CD4-positive, alpha-beta memory T cell (primary cell): ENCODE data around the gene CLP1. TPM values are rescaled to one million over a fixed set of nuclear protein-coding genes. Genes with fewer than 3 reads are reported as not detected.
A peak's percentile ranks its signal among the peaks of the same experiment; 100 is the strongest.

Source experiments
- CTCF ChIA-PET: fragments of 350-600 bp; sonication (Branson Sonifier 250); formaldehyde crosslinking; loops from one replicate; lab custom pipeline; 2021; ENCODE audit warnings: inconsistent platforms; ENCODE audit not compliant: partially characterized antibody; lab: Charles Lee
- POLR2A ChIA-PET: fragments of 350-600 bp; sonication (Branson Sonifier 250); formaldehyde crosslinking; loops from one replicate; lab custom pipeline; 2021; ENCODE audit not compliant: partially characterized antibody; lab: Charles Lee
- DNase-seq, 5 donors: peaks; one replicate each; pipeline versions ENCODE4 v3.0.0 to v3.0.0-alpha.2; 2020 to 2022; ENCODE audit warnings: mixed read lengths in 1 of 5
- H3K27ac ChIP-seq: one replicate; pipeline ENCODE4 v1.7.0; 2013; ENCODE audit warnings: low read depth, low read length
- H3K27me3 ChIP-seq: 2 replicates; pipeline ENCODE4 v1.7.0; 2013; ENCODE audit warnings: mild to moderate bottlenecking, low read length, moderate library complexity; ENCODE audit not compliant: insufficient read depth
- H3K36me3 ChIP-seq: 2 replicates; pipeline ENCODE4 v1.7.0; 2013; ENCODE audit warnings: mild to moderate bottlenecking, low read length, moderate library complexity; ENCODE audit not compliant: insufficient read depth
- H3K4me1 ChIP-seq: 2 replicates; pipeline ENCODE4 v1.7.0; 2013; ENCODE audit warnings: mild to moderate bottlenecking, low read length, moderate library complexity; ENCODE audit not compliant: insufficient read depth
- H3K4me3 ChIP-seq, 2 donors: one replicate each; pipeline ENCODE4 v1.7.0; 2013; ENCODE audit warnings: low read length in 2 of 2, mild to moderate bottlenecking in 1 of 2
- H3K9me3 ChIP-seq, 2 donors: one replicate each; pipeline ENCODE4 v1.7.0; 2013; ENCODE audit warnings: low read length in 2 of 2, control low read depth in 1 of 2; ENCODE audit not compliant: control insufficient read depth in 1 of 2
- H3K27ac Mint-ChIP-seq, 7 donors: one replicate each; pipeline ENCODE4 v1.8.0; 2020 to 2021; ENCODE audit warnings: mixed read lengths in 7 of 7, mild to moderate bottlenecking in 6 of 7, inconsistent platforms in 3 of 7, moderate library complexity in 3 of 7
- H3K27me3 Mint-ChIP-seq, 2 donors: one replicate each; pipeline ENCODE4 v1.8.0; 2020 to 2021; ENCODE audit warnings: mixed read lengths in 2 of 2
- H3K36me3 Mint-ChIP-seq, 2 donors: one replicate each; pipeline ENCODE4 v1.8.0; 2020 to 2021; ENCODE audit warnings: mixed read lengths in 2 of 2, inconsistent platforms in 1 of 2, mild to moderate bottlenecking in 1 of 2
- H3K4me1 Mint-ChIP-seq, 4 donors: one replicate each; pipeline ENCODE4 v1.8.0; 2020 to 2021; ENCODE audit warnings: mixed read lengths in 4 of 4, mild to moderate bottlenecking in 1 of 4
- H3K4me3 Mint-ChIP-seq, 8 donors: one replicate each; pipeline ENCODE4 v1.8.0; 2020 to 2021; ENCODE audit warnings: mixed read lengths in 8 of 8, mild to moderate bottlenecking in 7 of 8, moderate library complexity in 6 of 8, inconsistent platforms in 3 of 8
- H3K9me3 Mint-ChIP-seq, 8 donors: one replicate each; pipeline ENCODE4 v1.8.0; 2020 to 2021; ENCODE audit warnings: mixed read lengths in 8 of 8, mild to moderate bottlenecking in 5 of 8, inconsistent platforms in 3 of 8, moderate library complexity in 1 of 8
- intact Hi-C: fragments of 100-400 bp; cut with micrococcal nuclease; formaldehyde crosslinking; loops from one replicate; pipeline ENCODE4 v1.15.1; 2023
- polyA plus RNA-seq, 2 donors: library from polyadenylated mRNA; unstranded; fragments of 300-500 nt; fragmentation: Illumina TruSeq; gene quantifications; one replicate each; pipeline ENCODE4 v1.2.3, GENCODE V29; 2021
- total RNA-seq, 2 experiments: library from RNA; stranded (reverse); gene quantifications; one replicate each; pipeline ENCODE4 v1.2.3, GENCODE V29; 2021

The CLP1 gene
- total and polyA plus RNA-seq, 4 experiments from 2014 or later: 9.6 to 22.5 (median 15.1) TPM

DNA sequence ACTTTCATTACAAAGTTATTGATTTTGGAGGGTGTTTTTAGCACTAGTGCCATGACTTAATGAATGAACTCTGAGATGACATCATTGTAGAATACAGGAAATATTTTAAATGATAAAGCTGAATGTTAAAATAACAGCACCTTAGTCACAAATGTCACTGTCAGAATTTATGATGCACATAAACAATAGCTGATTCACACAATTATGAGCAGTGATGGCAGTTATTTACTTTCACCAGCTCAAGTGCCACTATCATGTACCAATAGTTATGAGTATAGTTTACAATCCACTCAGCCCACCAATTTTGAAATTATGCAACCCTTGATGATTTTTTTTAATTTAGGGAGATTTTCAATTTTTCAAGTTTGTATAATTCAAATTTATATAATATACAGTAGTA is 37.1 kb upstream of the CLP1 start:
- H3K9me3 Mint-ChIP-seq: peaks cover 0 to 30% (median 15%) of the 10 kb centered on the region in 8 donors
- Histone ChIP-seq H3K4me3 (no peak overlapping the region), H3K27me3 (no peaks in the 10 kb centered on the region), H3K36me3 (no peaks in the 10 kb centered on the region), H3K27ac (no peak overlapping the region), H3K4me1 (no peaks in the 10 kb centered on the region), H3K9me3 (peaks cover 0 to 5% of the 10 kb centered on the region in 2 donors)
- peaks cover 8 to 10% of the 10 kb centered on the region in 2 donors for H3K27me3 Mint-ChIP-seq
- ChIA-PET POLR2A (no interaction called here), CTCF (interaction anchor here (1.6 to 2.2 kb wide), 3 partner anchors 19 to 24 kb away, joined by 3 to 8 read pairs (median 4); no protein-coding TSS in a partner anchor)
- H3K4me1 Mint-ChIP-seq: no peaks in the 10 kb centered on the region
- no peak overlapping the region for H3K4me3 Mint-ChIP-seq
- H3K36me3 Mint-ChIP-seq: no peaks in the 10 kb centered on the region
- no peak overlapping the region for H3K27ac Mint-ChIP-seq
- no peak for DNase-seq
- intact Hi-C loops: no loop called here

DNA sequence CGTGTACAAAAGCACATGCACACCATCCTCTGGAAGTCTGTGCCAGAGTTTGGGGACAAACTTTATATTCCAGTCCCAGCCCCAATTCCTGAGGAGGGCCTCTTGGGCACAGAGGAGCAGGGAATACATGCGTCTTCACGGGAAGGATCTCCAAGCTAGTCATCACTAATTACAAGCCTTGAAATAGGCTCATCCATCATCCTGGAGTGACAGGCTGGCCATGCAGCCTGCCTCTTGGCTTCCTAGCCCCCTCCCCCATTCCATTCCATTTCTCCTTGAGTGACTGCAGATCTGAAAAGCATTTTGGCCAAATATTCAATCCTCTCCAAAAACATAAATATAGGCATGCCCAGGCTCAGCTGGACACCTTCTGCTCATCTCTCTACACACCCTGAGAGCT is 35.3 kb upstream of the CLP1 start:
- Mint-ChIP-seq H3K36me3 (no peaks in the 10 kb centered on the region), H3K4me3 (no peak overlapping the region), H3K9me3 (peaks cover 0 to 28% (median 14%) of the 10 kb centered on the region in 8 donors), H3K27me3 (peaks cover 2 to 5% of the 10 kb centered on the region in 2 donors), H3K4me1 (no peaks in the 10 kb centered on the region), H3K27ac (no peak overlapping the region)
- Histone ChIP-seq H3K9me3 (peaks cover 0 to 5% of the 10 kb centered on the region in 2 donors), H3K4me3 (no peak overlapping the region), H3K4me1 (no peaks in the 10 kb centered on the region), H3K27ac (no peak overlapping the region), H3K27me3 (no peaks in the 10 kb centered on the region), H3K36me3 (no peaks in the 10 kb centered on the region)
- ChIA-PET POLR2A (no interaction called here), CTCF (interaction anchor here (0.9 to 2.2 kb wide), 4 partner anchors 9 to 22 kb away, joined by 3 to 8 read pairs (median 3); no protein-coding TSS in a partner anchor)
- intact Hi-C loops: no loop called here
- no peak for DNase-seq

DNA sequence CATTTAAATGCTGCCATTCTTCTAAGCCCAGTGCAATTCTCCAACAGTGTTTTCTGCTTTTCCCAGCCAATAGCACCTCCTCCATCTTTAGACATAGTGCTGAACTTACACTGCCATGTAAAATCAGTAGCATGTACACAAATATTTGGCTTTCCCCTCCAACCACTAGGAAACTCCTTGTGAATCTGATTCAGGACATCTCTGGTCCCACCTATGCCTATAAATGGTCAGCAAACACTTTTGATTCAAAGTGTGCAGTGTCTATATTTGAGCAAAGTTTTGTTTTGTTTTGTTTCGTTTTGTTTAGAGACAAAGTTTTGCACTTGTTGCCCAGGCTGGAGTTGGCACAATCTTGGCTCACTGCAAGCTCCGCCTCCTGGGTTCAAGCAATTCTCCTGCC is 32.7 kb upstream of the CLP1 start:
- Mint-ChIP-seq H3K27me3 (peaks cover 6 to 8% of the 10 kb centered on the region in 2 donors), H3K9me3 (peaks cover 0 to 15% (median 6%) of the 10 kb centered on the region in 8 donors), H3K4me3 (no peak overlapping the region), H3K36me3 (no peaks in the 10 kb centered on the region), H3K27ac (no peak overlapping the region), H3K4me1 (no peaks in the 10 kb centered on the region)
- no peak overlapping the region for H3K4me3 ChIP-seq
- no peaks in the 10 kb centered on the region for H3K36me3 ChIP-seq
- intact Hi-C loops: no loop called here
- no peak overlapping the region for H3K27ac ChIP-seq
- no peaks in the 10 kb centered on the region for H3K27me3 ChIP-seq
- POLR2A ChIA-PET: no interaction called here
- no peaks in the 10 kb centered on the region for H3K4me1 ChIP-seq
- CTCF ChIA-PET: interaction anchor here (1.3 to 2.7 kb wide), 2 partner anchors 10 to 16 kb away, joined by 3 to 17 read pairs; no protein-coding TSS in a partner anchor
- no peak for DNase-seq
- H3K9me3 ChIP-seq: peaks cover 0 to 1% of the 10 kb centered on the region in 2 donors

DNA sequence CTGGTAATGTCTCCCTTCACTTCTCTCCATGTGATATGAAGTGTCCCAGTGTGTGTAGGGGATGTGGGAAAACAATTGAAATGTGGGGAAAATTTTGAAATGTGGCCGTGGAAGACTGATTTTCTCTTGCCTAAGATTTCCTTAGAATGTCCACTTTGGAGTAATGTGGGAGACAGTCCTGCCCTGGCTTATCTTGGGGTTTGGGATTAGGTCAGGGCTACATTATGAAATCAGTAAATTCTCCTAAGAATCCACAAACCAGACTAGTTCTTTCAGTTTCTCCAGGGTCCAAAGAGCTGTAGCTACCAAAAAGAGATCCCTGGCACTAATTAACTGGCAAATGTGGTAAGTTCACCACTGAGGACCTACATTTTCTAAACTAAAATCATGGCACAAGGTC is 30.7 kb upstream of the CLP1 start:
- H3K27me3 Mint-ChIP-seq: peaks cover 12 to 14% of the 10 kb centered on the region in 2 donors
- H3K27ac Mint-ChIP-seq: no peak overlapping the region
- ChIA-PET POLR2A (no interaction called here), CTCF (interaction anchor here (0.9 to 1.8 kb wide), 7 partner anchors 10 to 133 kb away, joined by 3 to 4 read pairs (median 4); partner anchors contain the start of gene UBE2L6)
- Histone ChIP-seq H3K27me3 (no peaks in the 10 kb centered on the region), H3K4me3 (no peak overlapping the region), H3K36me3 (no peaks in the 10 kb centered on the region), H3K9me3 (no peaks in the 10 kb centered on the region), H3K4me1 (no peaks in the 10 kb centered on the region), H3K27ac (no peak overlapping the region)
- H3K4me3 Mint-ChIP-seq: no peak overlapping the region
- no peaks in the 10 kb centered on the region for H3K4me1 Mint-ChIP-seq
- no peak for DNase-seq
- intact Hi-C loops: no loop called here
- peaks cover 0 to 5% (median 0%) of the 10 kb centered on the region in 8 donors for H3K9me3 Mint-ChIP-seq
- no peaks in the 10 kb centered on the region for H3K36me3 Mint-ChIP-seq

DNA sequence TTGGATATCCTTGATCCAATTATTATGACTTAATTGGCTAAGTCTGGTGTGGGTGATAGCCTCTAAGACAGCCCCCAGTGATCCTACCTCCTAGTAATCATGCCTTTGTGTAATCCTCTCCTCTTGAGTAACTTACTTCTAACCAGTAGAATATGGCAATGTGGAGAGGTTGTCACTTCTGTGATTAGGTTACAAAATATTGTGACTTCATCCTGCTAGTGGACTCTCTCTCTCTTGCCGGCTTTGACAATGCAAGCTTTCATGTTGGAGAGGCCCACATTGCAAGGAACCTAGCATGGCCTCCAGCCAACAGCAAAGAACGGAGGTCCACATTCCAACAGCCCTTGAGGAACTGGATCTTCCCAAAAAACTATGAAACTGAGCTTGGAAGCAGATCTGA is 27.4 kb upstream of the CLP1 start:
- intact Hi-C loops: no loop called here
- H3K27me3 ChIP-seq: no peaks in the 10 kb centered on the region
- no peaks in the 10 kb centered on the region for H3K4me1 ChIP-seq
- Mint-ChIP-seq H3K4me3 (no peak overlapping the region), H3K27ac (peak overlapping the region in 1 of 7 donors; percentile 48), H3K9me3 (no peaks in the 10 kb centered on the region), H3K36me3 (no peaks in the 10 kb centered on the region), H3K27me3 (peaks cover 24 to 27% of the 10 kb centered on the region in 2 donors), H3K4me1 (no peaks in the 10 kb centered on the region)
- no peaks in the 10 kb centered on the region for H3K9me3 ChIP-seq
- ChIA-PET POLR2A (no interaction called here), CTCF (interaction anchor here (1.5 to 3.4 kb wide), 3 partner anchors 9 to 14 kb away, joined by 3 to 20 read pairs (median 20); no protein-coding TSS in a partner anchor)
- H3K4me3 ChIP-seq: no peak overlapping the region
- no peak for DNase-seq
- H3K36me3 ChIP-seq: no peaks in the 10 kb centered on the region
- no peak overlapping the region for H3K27ac ChIP-seq

DNA sequence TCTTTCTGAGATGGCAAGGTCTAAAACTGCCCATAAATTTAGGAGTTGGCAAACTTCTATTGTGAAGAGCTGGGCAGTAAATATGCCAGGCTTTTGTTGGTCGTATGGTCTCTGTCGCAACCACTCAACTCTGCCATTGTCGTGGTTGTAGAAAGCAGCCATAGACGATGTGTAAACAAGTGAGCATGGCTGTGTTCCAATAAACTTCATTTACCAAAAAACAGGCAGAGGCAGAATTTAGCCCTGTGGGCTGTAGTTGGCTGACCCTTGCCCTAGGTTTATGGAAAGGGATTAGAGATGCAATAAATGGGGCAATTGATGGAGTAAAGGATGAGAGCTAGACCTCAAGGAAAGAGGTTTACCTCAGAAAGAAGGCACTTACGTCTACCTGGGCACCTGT is 25.4 kb upstream of the CLP1 start:
- no peak overlapping the region for H3K4me3 Mint-ChIP-seq
- POLR2A ChIA-PET: no interaction called here
- H3K36me3 Mint-ChIP-seq: no peaks in the 10 kb centered on the region
- Histone ChIP-seq H3K27ac (no peak overlapping the region), H3K9me3 (no peaks in the 10 kb centered on the region), H3K4me1 (no peaks in the 10 kb centered on the region), H3K36me3 (no peaks in the 10 kb centered on the region), H3K27me3 (no peaks in the 10 kb centered on the region), H3K4me3 (no peak overlapping the region)
- intact Hi-C loops: no loop called here
- no peaks in the 10 kb centered on the region for H3K9me3 Mint-ChIP-seq
- H3K4me1 Mint-ChIP-seq: no peaks in the 10 kb centered on the region
- H3K27ac Mint-ChIP-seq: no peak overlapping the region
- CTCF ChIA-PET: interaction anchor here (1.4 to 3.4 kb wide), 4 partner anchors 9 to 168 kb away, joined by 3 to 20 read pairs (median 12); partner anchors contain the start of gene UBE2L6
- DNase-seq: no peak
- peaks cover 30 to 34% of the 10 kb centered on the region in 2 donors for H3K27me3 Mint-ChIP-seq

DNA sequence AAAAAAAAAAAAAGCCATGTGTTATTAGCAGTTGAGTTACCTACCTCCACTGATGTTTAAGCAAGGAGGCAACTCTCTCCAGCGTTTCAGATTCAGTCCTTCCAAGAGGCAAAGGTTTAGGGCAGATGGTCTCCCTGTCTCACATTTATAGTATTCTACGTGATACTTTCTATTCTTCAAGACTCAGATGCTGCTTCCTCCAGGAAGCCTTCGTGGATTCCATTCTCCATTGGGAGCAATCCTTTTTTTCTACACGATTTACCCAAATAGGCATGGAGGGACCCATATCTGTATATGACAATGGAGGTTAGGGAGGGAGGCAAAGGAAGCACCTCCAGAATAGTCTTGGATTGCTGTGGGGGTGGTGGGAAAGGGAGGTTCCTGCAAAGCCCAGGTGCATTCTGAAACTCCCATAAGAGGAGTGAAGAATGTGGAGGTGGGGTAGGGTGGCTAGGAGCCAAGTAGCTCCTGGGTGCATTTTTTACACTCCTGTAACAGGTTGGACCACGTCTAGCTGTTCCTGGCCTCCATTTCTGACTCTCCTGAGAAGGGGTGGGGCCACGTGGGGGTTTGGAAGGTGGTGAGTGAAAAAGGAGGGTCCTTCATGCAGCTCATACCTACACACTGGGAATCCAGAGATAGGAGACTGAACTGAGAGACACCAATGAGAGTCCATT is 24.0 kb upstream of the CLP1 start:
- Mint-ChIP-seq H3K27ac (no peak overlapping the region), H3K4me1 (peaks cover 0 to 9% (median 2%) of the 10 kb centered on the region in 4 donors), H3K27me3 (peaks cover 36 to 43% of the 10 kb centered on the region in 2 donors), H3K9me3 (no peaks in the 10 kb centered on the region), H3K4me3 (no peak overlapping the region), H3K36me3 (no peaks in the 10 kb centered on the region)
- ChIA-PET CTCF (interaction anchor here (0.8 to 1.9 kb wide), 5 partner anchors 8 to 167 kb away, joined by 3 to 13 read pairs (median 4); partner anchors contain the start of gene UBE2L6), POLR2A (no interaction called here)
- H3K4me3 ChIP-seq: no peak overlapping the region
- no peak overlapping the region for H3K27ac ChIP-seq
- no peak for DNase-seq
- intact Hi-C loops: no loop called here
- peaks cover 13% of the 10 kb centered on the region for H3K27me3 ChIP-seq
- H3K9me3 ChIP-seq: no peaks in the 10 kb centered on the region
- peaks cover 7% of the 10 kb centered on the region for H3K4me1 ChIP-seq
- no peaks in the 10 kb centered on the region for H3K36me3 ChIP-seq
